ENCODE results near the gene ANKRD1.

ANKRD1 gene

DNA sequence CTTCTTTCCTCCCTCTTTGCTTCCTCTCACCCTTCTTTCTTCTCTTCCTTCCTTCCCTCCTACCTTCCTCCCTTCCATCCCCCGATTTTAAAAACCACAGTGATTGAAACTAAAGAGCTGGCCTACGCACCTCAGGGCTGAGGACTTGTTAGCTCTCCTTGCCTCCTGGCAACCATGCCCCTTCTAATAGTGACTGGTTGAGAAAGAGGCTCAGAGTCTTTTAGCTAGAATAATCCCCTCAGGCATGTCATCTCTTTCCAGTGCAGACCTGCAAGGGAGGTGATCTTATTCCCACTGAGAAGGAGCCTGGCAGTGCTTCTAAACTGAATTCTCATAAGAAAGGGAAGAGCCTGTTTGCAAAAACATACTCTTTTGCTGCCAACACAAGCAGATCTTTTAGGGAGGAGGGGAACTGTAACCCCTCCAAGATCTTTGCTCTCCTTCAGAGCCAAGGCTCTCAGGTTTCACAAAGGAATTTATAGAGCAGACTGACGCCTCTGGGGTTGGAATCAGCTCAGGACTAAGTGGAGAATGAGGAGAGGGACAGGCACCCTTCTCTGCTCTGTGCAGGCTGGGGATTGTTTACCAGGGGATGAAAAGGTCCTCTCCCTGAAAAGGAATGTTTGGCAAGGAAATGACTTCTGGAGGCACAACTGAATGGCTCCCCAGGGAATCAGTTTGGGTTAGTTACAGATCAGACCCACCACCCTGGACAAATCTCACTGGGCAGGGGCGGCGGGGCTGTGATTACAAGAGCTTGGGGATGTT is 9.4 kb upstream of the ANKRD1 start:
- TF ChIP-seq, protein P1, sequence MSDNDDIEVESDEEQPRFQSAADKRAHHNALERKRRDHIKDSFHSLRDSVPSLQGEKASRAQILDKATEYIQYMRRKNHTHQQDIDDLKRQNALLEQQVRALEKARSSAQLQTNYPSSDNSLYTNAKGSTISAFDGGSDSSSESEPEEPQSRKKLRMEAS (IDR thresholded peaks at IDR 0.05; ENCODE audit: low read depth, low read length), result no peak
- TF ChIP-seq POLR2A (IDR thresholded peaks at IDR 0.05; ENCODE audit: extremely low read depth, insufficient read length) (no peak), MYC (IDR thresholded peaks at IDR 0.05; ENCODE audit: low read depth, low read length) (no peak)
- TF ChIP-seq, protein P2, sequence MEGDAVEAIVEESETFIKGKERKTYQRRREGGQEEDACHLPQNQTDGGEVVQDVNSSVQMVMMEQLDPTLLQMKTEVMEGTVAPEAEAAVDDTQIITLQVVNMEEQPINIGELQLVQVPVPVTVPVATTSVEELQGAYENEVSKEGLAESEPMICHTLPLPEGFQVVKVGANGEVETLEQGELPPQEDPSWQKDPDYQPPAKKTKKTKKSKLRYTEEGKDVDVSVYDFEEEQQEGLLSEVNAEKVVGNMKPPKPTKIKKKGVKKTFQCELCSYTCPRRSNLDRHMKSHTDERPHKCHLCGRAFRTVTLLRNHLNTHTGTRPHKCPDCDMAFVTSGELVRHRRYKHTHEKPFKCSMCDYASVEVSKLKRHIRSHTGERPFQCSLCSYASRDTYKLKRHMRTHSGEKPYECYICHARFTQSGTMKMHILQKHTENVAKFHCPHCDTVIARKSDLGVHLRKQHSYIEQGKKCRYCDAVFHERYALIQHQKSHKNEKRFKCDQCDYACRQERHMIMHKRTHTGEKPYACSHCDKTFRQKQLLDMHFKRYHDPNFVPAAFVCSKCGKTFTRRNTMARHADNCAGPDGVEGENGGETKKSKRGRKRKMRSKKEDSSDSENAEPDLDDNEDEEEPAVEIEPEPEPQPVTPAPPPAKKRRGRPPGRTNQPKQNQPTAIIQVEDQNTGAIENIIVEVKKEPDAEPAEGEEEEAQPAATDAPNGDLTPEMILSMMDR (IDR thresholded peaks at IDR 0.05; ENCODE audit: low read depth, low read length), result no peak
- no peak overlapping the region for H3K4me3 ChIP-seq (ENCODE audit: low read depth, low read length)
- DNase-seq (ENCODE audit: low read depth), result no peak

DNA sequence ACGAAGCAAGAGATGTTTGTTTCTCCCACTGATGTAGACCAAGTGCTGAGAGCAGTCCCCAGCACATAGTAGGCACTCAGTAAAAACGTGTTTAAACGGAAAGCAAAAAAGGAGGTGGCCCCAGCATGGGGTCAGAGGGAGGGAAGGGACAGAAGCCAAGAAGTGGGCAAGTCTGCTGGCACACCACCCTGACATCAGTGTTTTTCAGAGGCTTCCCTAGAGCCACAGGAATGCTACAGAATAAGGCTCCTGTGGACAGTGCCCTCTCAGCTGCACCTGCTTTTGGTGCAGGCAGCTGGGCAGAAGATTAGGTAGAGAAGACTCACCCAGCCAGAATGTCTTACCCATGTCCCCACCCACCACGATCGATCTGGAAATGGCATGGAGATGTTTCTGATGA is 8.3 kb upstream of the ANKRD1 start:
- DNase-seq (ENCODE audit: low read depth), result no peak
- H3K4me3 ChIP-seq (ENCODE audit: low read depth, low read length), result no peak overlapping the region
- TF ChIP-seq, protein P1 (IDR thresholded peaks at IDR 0.05; ENCODE audit: low read depth, low read length), result no peak
- no peak for TF ChIP-seq MYC (IDR thresholded peaks at IDR 0.05; ENCODE audit: low read depth, low read length)
- TF ChIP-seq, protein P2 (IDR thresholded peaks at IDR 0.05; ENCODE audit: low read depth, low read length), result no peak
- TF ChIP-seq POLR2A (IDR thresholded peaks at IDR 0.05; ENCODE audit: extremely low read depth, insufficient read length), result no peak

DNA sequence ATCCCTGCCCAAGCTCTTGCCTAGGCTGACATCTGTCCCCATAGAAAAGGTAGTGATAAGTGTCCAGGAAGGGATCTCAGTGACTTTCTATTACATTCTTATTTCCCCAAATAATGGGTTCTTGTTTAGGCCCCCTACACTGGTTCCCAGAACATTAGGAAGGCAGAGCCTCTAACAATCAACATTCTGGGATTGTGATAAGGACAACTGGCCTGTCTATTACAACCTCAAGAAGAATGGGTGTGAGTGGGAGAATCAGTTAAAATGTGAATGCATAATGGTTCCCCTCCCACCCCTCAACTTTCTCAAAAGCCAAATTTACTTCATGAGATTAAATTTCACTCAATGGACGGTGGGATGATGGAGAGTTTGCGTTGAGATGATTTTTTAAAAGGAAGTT is 6.4 kb upstream of the ANKRD1 start:
- no peak overlapping the region for H3K4me3 ChIP-seq (ENCODE audit: low read depth, low read length)
- no peak for DNase-seq (ENCODE audit: low read depth)
- TF ChIP-seq POLR2A (IDR thresholded peaks at IDR 0.05; ENCODE audit: extremely low read depth, insufficient read length) (no peak), MYC (IDR thresholded peaks at IDR 0.05; ENCODE audit: low read depth, low read length) (no peak)
- TF ChIP-seq, protein P1 (IDR thresholded peaks at IDR 0.05; ENCODE audit: low read depth, low read length), result no peak
- TF ChIP-seq, protein P2 (IDR thresholded peaks at IDR 0.05; ENCODE audit: low read depth, low read length), result no peak

DNA sequence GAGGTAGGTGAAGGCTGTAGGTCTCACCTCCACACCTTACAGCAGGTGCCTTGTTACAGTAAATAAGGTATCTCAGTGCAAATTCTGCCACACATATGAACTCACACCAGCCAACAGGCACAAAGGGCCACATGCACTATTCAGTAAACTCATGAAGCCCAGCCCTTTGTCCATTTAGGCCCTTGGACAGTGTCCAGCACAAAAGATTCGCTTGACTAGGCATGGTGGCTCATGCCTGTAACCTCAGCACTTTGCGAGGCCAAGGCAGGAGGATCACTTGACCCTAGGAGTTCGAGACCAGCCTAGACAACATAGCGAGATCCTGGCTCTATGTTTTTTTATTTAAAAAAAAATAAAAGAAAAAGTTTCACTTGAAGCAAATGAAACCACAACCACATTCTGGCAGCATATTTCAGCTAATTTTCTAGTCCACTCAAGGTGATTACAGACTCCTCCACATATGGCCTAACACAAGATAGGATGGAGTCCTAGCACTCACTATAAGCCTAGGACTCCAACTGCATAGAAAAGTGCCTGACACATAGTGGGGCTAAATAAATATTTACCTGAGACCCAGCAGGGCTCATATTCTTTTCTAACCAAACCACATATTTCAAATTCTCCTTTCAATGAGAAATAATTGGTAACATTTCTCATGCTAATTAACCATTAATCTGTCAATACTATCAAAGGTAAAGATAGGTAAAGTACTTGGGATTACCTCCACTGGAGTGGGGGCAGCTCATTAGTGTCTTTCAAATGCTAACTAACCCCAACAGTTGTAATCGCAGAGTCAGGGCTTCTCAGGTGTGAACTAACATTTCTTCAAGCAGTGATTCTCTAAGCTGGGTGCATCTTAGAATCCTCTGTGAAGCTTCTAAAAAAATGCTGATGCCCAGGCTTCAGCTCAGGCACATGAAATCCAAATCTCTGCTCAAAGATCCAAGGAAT is 4.5 kb upstream of the ANKRD1 start:
- TF ChIP-seq, protein P2 (IDR thresholded peaks at IDR 0.05; ENCODE audit: low read depth, low read length), result no peak
- TF ChIP-seq, protein P1 (IDR thresholded peaks at IDR 0.05; ENCODE audit: low read depth, low read length), result no peak
- no peak for TF ChIP-seq POLR2A (IDR thresholded peaks at IDR 0.05; ENCODE audit: extremely low read depth, insufficient read length)
- TF ChIP-seq MYC (IDR thresholded peaks at IDR 0.05; ENCODE audit: low read depth, low read length), result no peak
- no peak for DNase-seq (ENCODE audit: low read depth)
- H3K4me3 ChIP-seq (ENCODE audit: low read depth, low read length), result no peak overlapping the region

DNA sequence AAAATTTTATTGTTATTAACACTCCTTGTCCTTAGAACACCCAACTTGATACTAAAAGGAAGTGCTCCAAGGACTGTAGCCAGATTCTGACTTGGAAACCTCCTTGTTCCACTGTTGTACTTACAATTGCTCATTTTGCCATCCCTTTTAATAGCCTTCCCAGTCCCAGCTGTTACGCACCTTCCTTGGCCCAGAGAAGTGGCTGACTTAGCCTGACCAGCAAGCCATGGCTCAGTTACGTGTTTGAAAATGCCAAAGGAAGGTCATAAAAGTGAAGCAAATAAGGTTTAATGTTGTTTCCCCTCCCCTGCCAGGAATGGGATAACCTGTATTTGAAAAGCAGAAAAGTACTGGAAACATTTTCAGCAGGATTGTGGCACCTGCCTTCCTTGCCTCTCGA is 3.7 kb upstream of the ANKRD1 start:
- DNase-seq (ENCODE audit: low read depth), result no peak
- TF ChIP-seq MYC (IDR thresholded peaks at IDR 0.05; ENCODE audit: low read depth, low read length) (no peak), POLR2A (IDR thresholded peaks at IDR 0.05; ENCODE audit: extremely low read depth, insufficient read length) (no peak)
- TF ChIP-seq, protein P2 (IDR thresholded peaks at IDR 0.05; ENCODE audit: low read depth, low read length), result no peak
- TF ChIP-seq, protein P1 (IDR thresholded peaks at IDR 0.05; ENCODE audit: low read depth, low read length), result no peak
- H3K4me3 ChIP-seq (ENCODE audit: low read depth, low read length), result no peak overlapping the region
